Pancreas (tissue), 10 donors: ENCODE data around the gene P3H3. TPM values are rescaled to one million over a fixed set of nuclear protein-coding genes. Genes with fewer than 3 reads are reported as not detected.

Experiments used
- ATAC-seq, 4 donors: fragments of 200-7000 bp; cut with Tn5 transposase; one replicate each; pipeline versions ENCODE4 v1.8.0 to v1.9.1; 2020; ENCODE audit warnings: mild to moderate bottlenecking in 4 of 4, moderate library complexity in 4 of 4
- DNase-seq, 6 donors: peaks; one replicate each; pipeline ENCODE4 v3.0.0-alpha.2; 2020
- FAIRE-seq: peaks from 2 replicates; lab custom pipeline; 2012; peaks lifted over from hg19 to GRCh38; lab: Jason Lieb, UNC
- H3K27ac ChIP-seq, 4 donors: fragments of 200-600 bp; sonication (generic); 1 replicate in 3 of 4; 2 replicates in 1 of 4; pipeline versions ENCODE4 v1.5.0 to v1.8.0; 2020
- H3K27me3 ChIP-seq, 4 donors: fragments of 200-600 bp; one replicate each; pipeline ENCODE4 v1.8.0; 2021
- H3K36me3 ChIP-seq, 3 donors: fragments of 200-600 bp; sonication (generic) in 1 of 3; one replicate each; pipeline versions ENCODE4 v1.5.0 to v1.8.0; 2020 to 2021
- H3K4me1 ChIP-seq, 3 donors: fragments of 200-600 bp; one replicate each; pipeline ENCODE4 v1.8.0; 2021
- H3K4me3 ChIP-seq, 4 donors: fragments of 200-600 bp; sonication (generic) in 2 of 4; one replicate each; pipeline versions ENCODE4 v1.5.0 to v1.8.0; 2020 to 2021
- H3K9me3 ChIP-seq, 4 donors: fragments of 200-600 bp; one replicate each; pipeline ENCODE4 v1.8.0; 2021
- CTCF ChIP-seq, 4 donors: fragments of 200-600 bp; sonication (generic) in 3 of 4; IDR thresholded peaks; one replicate each; pipeline versions ENCODE4 v1.5.0 to v1.8.0; 2021; ENCODE audit warnings: antibody characterized with exemption in 4 of 4
- WGBS, 2 donors: extraction: QIAGEN DNeasy Blood & Tissue Kit; methylation state at CpG; one replicate each; pipeline ENCODE4 v1.1.7; 2013; 5-methylcytosine and 5-hydroxymethylcytosine counted together
- intact Hi-C, 3 donors: fragments of 100-400 bp; cut with DNase I; formaldehyde crosslinking; loops; one replicate each; pipeline versions ENCODE4 v1.11.1 to v1.14.2; 2022
- polyA plus RNA-seq, 2 donors: library from polyadenylated mRNA; stranded (reverse); fragments of 200-250 nt; gene quantifications; one replicate each; pipeline ENCODE4 v1.2.3, GENCODE V29; 2013
- total RNA-seq, 6 donors: library from RNA; stranded (reverse); fragmentation: NEBNext Ultra II Directional in 4 of 6; extraction: Animal tissue kit (Norgen Biotek cat#: 25700) in 4 of 6; gene quantifications; one replicate each; pipeline versions ENCODE4 v1.2.1 to v1.2.4, GENCODE V29; 2021 to 2023
- donor health status: healthy with polysubstance abuse.
- donor health status: DM: no; HTN: no; CAD: no; lungs with moderate emphysema.
- donor health status: DM: no; HTN: no; CAD: no.
- donor health status: control.
- donor health status: control.
- donor health status: Bipolar disorder and iron deficiency.
- donor health status: DM: yes; HTN: yes; CAD: no.
- donor health status: DM: no; HTN: no; CAD: no.
- donor health status: DM: no; HTN: no; CAD: no.
- donor health status: DM: yes; HTN: yes; CAD: no.

Gene P3H3
- total and polyA plus RNA-seq, 8 donors, result 5.6 to 32.8 (median 10.2) TPM

DNA sequence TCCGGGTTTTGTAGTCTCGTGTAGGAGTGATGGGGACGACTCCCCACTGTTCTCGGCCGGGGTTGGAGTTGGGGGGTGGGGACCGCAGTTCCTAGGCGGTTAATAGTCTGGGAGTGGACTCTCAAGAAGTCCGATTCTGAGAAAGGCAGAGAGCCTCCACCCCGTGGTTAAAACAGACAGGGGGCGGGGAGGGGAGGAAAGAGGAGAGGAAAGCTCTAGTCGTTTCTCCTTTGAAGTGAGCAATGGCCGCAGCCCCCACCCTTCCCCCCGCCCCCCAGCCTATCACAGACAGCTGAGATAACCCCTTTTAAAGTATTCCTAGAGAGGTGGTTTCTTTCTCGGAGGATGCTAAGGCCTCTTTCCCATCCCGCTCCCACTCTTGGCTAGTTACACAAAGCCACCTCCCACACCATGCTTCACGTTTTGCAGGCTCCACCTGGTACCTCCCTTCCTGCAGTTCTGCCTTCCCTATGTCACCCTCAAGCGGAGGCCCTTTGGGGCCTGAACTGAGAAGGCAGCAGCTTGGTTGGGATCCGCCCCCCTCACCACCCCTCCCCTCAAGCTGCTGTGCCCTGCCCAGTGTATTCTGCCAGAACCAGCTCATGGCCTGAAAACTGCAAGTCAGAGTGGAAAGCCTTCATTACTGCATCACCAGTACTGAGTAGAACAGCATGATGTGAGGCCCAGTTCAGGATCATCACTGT lies 24.6 kb downstream of the P3H3 start:
- 2 to 4% methylated on average over 17 to 18 of the region's 18 CpGs for WGBS, 2 donors
- no peaks in the 10 kb centered on the region for H3K27me3 ChIP-seq
- peaks cover 3 to 13% (median 6%) of the 10 kb centered on the region in 3 donors for H3K36me3 ChIP-seq
- peak overlapping the region in 2 of 4 donors; percentile 5 to 87 for H3K27ac ChIP-seq
- H3K9me3 ChIP-seq, result no peaks in the 10 kb centered on the region
- ATAC-seq (no peak), FAIRE-seq (no peak), DNase-seq (peak in 2 of 6 donors; percentile 44 to 52)
- H3K4me1 ChIP-seq, result peaks cover 0 to 10% (median 7%) of the 10 kb centered on the region in 3 donors
- H3K4me3 ChIP-seq, result peak overlapping the region; percentile 19 to 53 (median 36)
- intact Hi-C loops, result no loop called here
- no peak for TF ChIP-seq CTCF (IDR thresholded peaks at IDR 0.05)

DNA sequence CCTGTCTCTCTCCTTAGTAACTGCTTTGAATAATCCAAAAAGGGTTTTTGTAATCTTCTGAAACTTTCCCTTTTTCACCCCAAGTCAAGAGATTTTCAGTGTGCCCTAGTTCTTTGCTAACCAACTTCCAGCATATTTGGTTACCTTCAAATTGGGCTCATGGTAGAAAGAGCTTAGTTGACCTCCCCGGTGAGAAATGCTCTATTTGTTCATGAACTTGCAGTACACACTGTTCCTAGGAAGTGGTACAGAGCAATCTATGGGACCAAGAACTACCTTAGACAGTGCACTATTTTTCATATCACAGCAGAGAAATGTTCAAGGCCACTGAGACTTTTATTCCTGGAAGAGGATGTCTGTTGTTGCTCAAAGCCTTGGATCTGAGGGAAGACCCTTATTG lies 25.4 kb downstream of the P3H3 start:
- no peak for FAIRE-seq
- Histone ChIP-seq H3K27ac (no peak overlapping the region), H3K9me3 (no peaks in the 10 kb centered on the region)

GRCh38 chr12:6854036-6854435 lies 25.8 kb downstream of the P3H3 start:
- no peaks in the 10 kb centered on the region for H3K9me3 ChIP-seq
- FAIRE-seq (no peak), DNase-seq (no peak), ATAC-seq (no peak)
- no peak overlapping the region for H3K4me3 ChIP-seq
- intact Hi-C loops, result no loop called here
- H3K27ac ChIP-seq, result no peak overlapping the region
- no peaks in the 10 kb centered on the region for H3K27me3 ChIP-seq
- WGBS, 2 donors, result 58 to 65% methylated on average over 6 of the region's 6 CpGs
- H3K36me3 ChIP-seq, result peaks cover 3 to 26% (median 12%) of the 10 kb centered on the region in 3 donors
- peaks cover 0 to 10% (median 7%) of the 10 kb centered on the region in 3 donors for H3K4me1 ChIP-seq
- TF ChIP-seq CTCF (IDR thresholded peaks at IDR 0.05), result no peak

More for the DNA sequence above, 25.4 kb downstream of the P3H3 start:
- Histone ChIP-seq H3K4me3 (no peak overlapping the region), H3K36me3 (peaks cover 3 to 21% (median 10%) of the 10 kb centered on the region in 3 donors), H3K4me1 (peaks cover 0 to 10% (median 7%) of the 10 kb centered on the region in 3 donors), H3K27me3 (no peaks in the 10 kb centered on the region)
- 47 to 48% methylated on average over 1 of the region's 1 CpG for WGBS, 2 donors
- intact Hi-C loops, result no loop called here
- no peak for DNase-seq
- ATAC-seq, result no peak
- no peak for TF ChIP-seq CTCF (IDR thresholded peaks at IDR 0.05)

DNA sequence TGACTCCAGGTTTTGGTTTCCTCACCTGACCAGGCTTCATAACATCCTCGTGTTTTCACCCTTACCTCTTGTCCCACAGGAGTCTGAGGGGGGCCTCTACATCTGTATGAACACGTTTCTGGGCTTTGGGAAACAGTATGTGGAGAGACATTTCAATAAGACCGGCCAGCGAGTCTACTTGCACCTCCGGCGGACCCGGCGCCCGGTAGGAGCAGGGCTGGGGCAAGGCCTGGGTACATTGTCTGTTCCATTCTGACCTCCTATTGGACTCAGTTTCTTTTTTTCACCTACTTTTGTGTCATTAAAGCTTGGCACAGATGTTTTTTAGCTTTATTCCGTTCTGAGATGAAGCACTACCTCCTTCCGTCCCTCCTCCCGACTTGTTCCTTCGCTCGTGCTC lies 27.1 kb downstream of the P3H3 start:
- 88 to 92% methylated on average over 14 of the region's 14 CpGs for WGBS, 2 donors
- H3K9me3 ChIP-seq, result no peaks in the 10 kb centered on the region
- peaks cover 0 to 10% (median 7%) of the 10 kb centered on the region in 3 donors for H3K4me1 ChIP-seq
- no peaks in the 10 kb centered on the region for H3K27me3 ChIP-seq
- FAIRE-seq (no peak), DNase-seq (no peak), ATAC-seq (no peak)
- no peak for TF ChIP-seq CTCF (IDR thresholded peaks at IDR 0.05)
- no peak overlapping the region for H3K4me3 ChIP-seq
- H3K27ac ChIP-seq, result no peak overlapping the region
- peaks cover 3 to 30% (median 12%) of the 10 kb centered on the region in 3 donors for H3K36me3 ChIP-seq
- intact Hi-C loops, result no loop called here

GRCh38 chr12:6858799-6859198 lies 30.6 kb downstream of the P3H3 start:
- peaks cover 3 to 30% (median 25%) of the 10 kb centered on the region in 3 donors for H3K36me3 ChIP-seq
- no peak overlapping the region for H3K4me3 ChIP-seq
- ATAC-seq, result no peak
- H3K4me1 ChIP-seq, result no peaks in the 10 kb centered on the region
- no peaks in the 10 kb centered on the region for H3K27me3 ChIP-seq
- 92% methylated on average over 2 of the region's 2 CpGs for WGBS, 2 donors
- H3K9me3 ChIP-seq, result no peaks in the 10 kb centered on the region
- no peak overlapping the region for H3K27ac ChIP-seq
- no peak for TF ChIP-seq CTCF (IDR thresholded peaks at IDR 0.05)
- intact Hi-C loops, result no loop called here
- peak in 1 of 6 donors; percentile 8 for DNase-seq
- no peak for FAIRE-seq
